Nephron progenitor cell (in vitro differentiated cells): ENCODE measurements around the gene SUSD4.

ENCODE experiments used
- DNase-seq: peaks from one replicate; pipeline ENCODE4 v3.0.0; 2021
- H3K27ac Mint-ChIP-seq: 2 replicates; pipeline ENCODE4 v1.8.0; 2021; ENCODE audit warnings: mild to moderate bottlenecking, moderate library complexity, mixed read lengths
- H3K27me3 Mint-ChIP-seq: 2 replicates; pipeline ENCODE4 v1.8.0; 2021; ENCODE audit warnings: mild to moderate bottlenecking, low read depth, mixed read lengths; ENCODE audit not compliant: poor library complexity
- H3K36me3 Mint-ChIP-seq: 2 replicates; pipeline ENCODE4 v1.8.0; 2021; ENCODE audit warnings: low read depth, mixed read lengths
- H3K4me1 Mint-ChIP-seq: 2 replicates; pipeline ENCODE4 v1.8.0; 2021; ENCODE audit warnings: mixed read lengths
- H3K4me3 Mint-ChIP-seq: 2 replicates; pipeline ENCODE4 v1.8.0; 2021; ENCODE audit warnings: mild to moderate bottlenecking, moderate library complexity, mixed read lengths
- H3K9me3 Mint-ChIP-seq: 2 replicates; pipeline ENCODE4 v1.8.0; 2021; ENCODE audit warnings: mild to moderate bottlenecking, moderate library complexity, mixed read lengths
- TF ChIP-seq, protein P1 (sequence below): fragments of 200-600 bp; sonication (generic); IDR thresholded peaks from 2 replicates; pipeline ENCODE4 v1.5.0; 2021; ENCODE audit warnings: antibody characterized with exemption

Gene SUSD4

DNA sequence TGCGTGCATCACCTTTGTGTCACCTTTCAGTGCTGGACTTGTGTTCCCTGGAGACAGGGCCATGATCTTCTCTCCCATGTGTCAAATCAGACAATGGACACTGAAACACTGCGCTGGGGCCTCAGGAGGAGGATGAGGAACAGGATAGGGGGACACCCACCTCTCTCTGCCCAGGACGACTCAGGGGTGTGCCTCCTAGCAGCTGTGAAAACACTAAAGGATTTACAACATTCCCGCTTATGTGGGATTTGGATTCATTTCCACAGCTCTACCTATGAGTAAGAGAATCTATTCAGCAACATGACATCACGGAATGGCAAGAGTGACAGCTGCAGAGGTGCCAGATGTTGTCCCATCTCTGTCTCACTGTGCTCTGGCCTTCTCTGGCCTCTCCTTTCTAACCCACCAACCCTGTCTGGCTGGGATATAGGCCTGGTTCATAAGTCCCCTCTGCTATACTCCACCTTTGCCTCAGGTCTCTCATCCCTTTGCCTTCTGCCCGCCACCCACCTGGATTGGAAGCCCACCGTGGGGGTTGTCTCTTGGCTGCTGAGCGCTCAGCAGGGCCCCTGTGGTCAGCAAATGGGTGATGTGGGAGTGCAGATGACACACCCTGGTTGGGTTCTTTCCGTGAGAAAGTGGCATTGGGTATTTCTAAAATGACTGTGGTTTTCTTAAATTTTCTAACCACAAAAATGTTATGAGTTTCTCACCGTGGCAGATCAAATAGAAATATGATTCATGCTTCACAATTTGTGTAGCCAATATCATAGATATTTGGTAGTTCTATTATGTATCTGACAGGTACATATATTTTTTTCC is 173.9 kb downstream of the SUSD4 start:
- Mint-ChIP-seq H3K27me3 (peaks cover 25% of the 10 kb centered on the region), H3K4me1 (peaks cover 19% of the 10 kb centered on the region), H3K9me3 (no peaks in the 10 kb centered on the region), H3K36me3 (no peaks in the 10 kb centered on the region), H3K4me3 (no peak overlapping the region), H3K27ac (no peak overlapping the region)
- TF ChIP-seq, protein P1, sequence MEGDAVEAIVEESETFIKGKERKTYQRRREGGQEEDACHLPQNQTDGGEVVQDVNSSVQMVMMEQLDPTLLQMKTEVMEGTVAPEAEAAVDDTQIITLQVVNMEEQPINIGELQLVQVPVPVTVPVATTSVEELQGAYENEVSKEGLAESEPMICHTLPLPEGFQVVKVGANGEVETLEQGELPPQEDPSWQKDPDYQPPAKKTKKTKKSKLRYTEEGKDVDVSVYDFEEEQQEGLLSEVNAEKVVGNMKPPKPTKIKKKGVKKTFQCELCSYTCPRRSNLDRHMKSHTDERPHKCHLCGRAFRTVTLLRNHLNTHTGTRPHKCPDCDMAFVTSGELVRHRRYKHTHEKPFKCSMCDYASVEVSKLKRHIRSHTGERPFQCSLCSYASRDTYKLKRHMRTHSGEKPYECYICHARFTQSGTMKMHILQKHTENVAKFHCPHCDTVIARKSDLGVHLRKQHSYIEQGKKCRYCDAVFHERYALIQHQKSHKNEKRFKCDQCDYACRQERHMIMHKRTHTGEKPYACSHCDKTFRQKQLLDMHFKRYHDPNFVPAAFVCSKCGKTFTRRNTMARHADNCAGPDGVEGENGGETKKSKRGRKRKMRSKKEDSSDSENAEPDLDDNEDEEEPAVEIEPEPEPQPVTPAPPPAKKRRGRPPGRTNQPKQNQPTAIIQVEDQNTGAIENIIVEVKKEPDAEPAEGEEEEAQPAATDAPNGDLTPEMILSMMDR, result no peak
- no peak for DNase-seq

DNA sequence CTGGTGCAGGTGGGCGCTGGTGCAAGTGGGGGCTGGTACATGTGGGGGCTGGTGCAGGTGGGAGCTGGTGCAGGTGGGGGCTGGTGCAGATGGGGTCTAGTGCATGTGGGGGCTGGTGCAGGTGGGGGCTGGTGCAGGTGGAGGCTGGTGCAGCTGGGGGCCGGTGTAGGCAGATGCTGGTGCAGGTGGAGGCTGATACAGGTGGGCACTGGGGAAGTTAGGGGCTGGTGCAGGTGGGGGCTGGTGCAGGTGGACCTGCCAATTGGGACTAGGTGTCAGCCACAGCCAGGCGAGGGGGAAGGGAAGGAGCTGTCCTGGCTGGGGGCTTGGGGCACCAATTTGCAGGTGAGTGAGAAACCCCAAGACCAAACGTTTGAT is 174.5 kb downstream of the SUSD4 start:
- Mint-ChIP-seq H3K9me3 (no peaks in the 10 kb centered on the region), H3K4me3 (no peak overlapping the region), H3K36me3 (no peaks in the 10 kb centered on the region), H3K27me3 (peaks cover 30% of the 10 kb centered on the region), H3K27ac (no peak overlapping the region), H3K4me1 (peaks cover 15% of the 10 kb centered on the region)
- TF ChIP-seq, protein P1, result no peak
- DNase-seq, result no peak

DNA sequence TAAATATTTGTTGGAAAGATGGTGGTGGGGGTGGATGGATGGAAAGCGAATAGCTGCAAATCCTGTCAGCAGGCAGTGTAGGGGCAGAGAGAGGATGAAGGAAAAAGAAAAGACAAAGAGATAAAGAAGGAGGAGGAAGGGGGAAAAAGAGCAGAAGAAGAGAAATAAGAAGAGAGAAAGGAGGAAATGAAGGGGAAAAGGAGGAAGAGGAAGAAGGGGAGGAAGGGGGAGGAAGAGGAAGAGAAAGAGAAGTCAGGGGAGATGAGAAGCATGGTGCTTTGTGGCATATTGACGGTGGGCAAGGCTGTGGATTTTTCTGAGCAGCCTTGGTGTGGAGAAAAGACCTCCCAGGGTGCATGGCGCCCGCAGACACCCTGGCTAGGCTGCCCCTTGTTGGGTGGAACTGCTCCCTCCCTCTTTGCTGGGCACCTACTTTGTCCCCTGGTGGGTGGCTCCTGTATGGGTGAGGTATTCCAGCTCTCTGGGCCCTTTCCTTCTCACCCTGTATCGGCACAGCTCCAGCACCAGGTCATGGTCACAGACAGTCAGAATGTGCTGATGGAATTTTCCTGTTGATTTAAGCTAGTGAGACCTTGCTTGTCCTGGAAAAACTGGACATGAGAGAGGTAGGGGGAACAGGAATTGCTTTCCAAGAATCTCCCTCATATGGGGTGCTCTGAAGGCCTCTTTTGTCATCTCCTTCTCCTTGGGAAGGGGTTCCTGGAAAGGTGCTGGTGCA is 175.2 kb downstream of the SUSD4 start:
- Mint-ChIP-seq H3K36me3 (no peaks in the 10 kb centered on the region), H3K27me3 (peaks cover 36% of the 10 kb centered on the region), H3K9me3 (no peaks in the 10 kb centered on the region), H3K4me3 (no peak overlapping the region), H3K4me1 (peaks cover 15% of the 10 kb centered on the region), H3K27ac (no peak overlapping the region)
- no peak for DNase-seq
- TF ChIP-seq, protein P1, result no peak

DNA sequence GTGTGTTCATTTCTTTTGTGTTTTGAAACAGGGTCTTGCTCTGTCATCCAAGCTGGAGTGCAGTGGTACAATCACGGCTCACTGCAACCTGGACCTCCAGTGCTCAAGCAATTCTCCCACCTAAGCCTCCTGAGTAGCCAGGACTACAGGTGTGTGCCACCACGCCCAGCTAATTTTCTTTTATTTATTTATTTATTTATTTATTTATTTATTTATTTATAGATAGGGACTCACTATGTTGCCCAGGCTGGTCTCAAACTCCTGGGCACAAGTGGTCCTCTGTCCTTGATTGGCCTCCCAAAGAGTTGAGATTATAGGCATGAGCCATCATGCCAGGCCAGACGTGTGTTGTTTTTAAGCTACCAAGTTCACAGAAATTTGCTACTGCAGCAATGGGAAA is 177.2 kb downstream of the SUSD4 start:
- no peak for DNase-seq

DNA sequence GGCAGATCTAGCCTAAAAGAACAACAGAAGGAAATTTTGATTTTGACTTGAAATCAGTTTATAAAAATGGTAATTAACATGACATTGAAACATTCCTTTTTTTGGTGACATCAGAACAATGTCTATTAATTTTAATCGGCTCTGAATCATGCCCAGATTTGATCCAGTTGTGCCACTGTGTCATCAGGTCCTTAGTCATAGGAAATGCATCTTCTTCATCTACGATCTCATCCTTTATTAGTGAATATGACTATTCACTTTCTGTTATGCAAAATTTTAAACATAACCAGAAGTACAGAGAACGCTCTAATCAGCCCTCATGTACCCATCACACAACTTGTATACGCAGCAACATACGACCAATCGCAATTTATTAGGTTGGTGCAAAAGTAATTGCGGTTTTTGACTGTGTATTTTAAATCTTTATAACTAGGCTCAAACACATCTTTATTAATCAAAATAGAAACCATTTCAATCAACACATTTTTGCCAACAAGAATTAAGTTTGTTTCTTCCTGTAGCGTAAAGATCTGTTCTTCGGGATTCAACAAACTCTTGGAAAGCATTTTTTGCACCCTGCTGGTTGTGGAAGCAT is 180.6 kb downstream of the SUSD4 start:
- Mint-ChIP-seq H3K4me1 (peaks cover 13% of the 10 kb centered on the region), H3K27me3 (peaks cover 41% of the 10 kb centered on the region), H3K9me3 (no peaks in the 10 kb centered on the region), H3K27ac (no peak overlapping the region), H3K36me3 (no peaks in the 10 kb centered on the region), H3K4me3 (no peak overlapping the region)
- no peak for DNase-seq
- TF ChIP-seq, protein P1, result no peak

More for the DNA sequence above, 177.2 kb downstream of the SUSD4 start:
- TF ChIP-seq, protein P1, result no peak
- Mint-ChIP-seq H3K27me3 (peaks cover 41% of the 10 kb centered on the region), H3K9me3 (no peaks in the 10 kb centered on the region), H3K4me3 (no peak overlapping the region), H3K27ac (no peak overlapping the region), H3K36me3 (no peaks in the 10 kb centered on the region), H3K4me1 (peaks cover 7% of the 10 kb centered on the region)
